HG03432 (cell line): ENCODE measurements around the gene ZNF148.

ENCODE experiments used
- ATAC-seq: cut with Tn5 transposase; IDR thresholded peaks from one replicate; pipeline ENCODE4 v1.9.1; 2021; ENCODE audit warnings: mild to moderate bottlenecking, moderate library complexity; ENCODE audit not compliant: unreplicated experiment

The ZNF148 gene

DNA sequence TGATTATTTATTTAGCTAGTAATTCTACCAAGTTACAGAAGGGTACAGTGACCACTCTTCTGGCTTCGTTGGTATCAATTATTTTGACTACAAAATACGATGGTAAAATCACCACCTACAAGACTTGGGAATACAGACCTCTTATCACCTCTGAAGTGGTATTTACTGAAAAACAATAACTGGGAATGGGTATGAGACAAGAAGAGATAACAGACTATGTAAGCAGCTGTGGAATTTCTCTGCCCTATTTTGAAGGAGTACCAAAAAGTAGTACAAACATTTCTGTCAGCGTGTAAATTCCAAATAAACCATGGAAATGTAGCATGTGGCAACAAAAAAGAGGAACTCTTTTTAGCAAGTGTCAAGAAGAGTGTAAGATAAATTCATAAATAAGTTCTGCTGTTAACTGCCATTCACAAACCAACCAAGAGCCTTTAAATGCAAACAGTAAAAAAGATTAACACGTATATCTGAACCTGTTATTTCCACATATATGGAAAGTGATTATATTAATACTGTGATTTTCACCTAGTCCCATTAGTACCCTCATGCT is 85.6 kb downstream of the ZNF148 start:
- ATAC-seq, result no peak

DNA sequence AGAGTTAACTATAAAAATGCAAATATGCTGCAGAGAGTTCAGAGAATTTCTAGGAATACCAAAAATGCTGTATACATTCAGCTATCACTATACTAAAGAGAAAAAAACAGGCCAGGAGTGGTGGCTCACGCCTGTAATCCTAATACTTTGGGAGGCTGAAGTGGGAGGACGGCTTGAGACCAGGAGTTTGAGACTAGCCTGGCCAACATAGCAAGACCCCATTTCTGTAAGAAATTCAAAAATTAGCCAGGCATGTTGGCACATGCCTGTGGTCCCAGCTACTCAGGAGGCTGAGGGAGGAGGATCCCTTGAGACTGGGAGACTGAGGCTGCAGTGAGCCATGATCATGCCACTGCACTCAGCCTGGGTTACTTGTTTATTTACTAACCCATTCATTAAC is 87.9 kb downstream of the ZNF148 start:
- no peak for ATAC-seq

DNA sequence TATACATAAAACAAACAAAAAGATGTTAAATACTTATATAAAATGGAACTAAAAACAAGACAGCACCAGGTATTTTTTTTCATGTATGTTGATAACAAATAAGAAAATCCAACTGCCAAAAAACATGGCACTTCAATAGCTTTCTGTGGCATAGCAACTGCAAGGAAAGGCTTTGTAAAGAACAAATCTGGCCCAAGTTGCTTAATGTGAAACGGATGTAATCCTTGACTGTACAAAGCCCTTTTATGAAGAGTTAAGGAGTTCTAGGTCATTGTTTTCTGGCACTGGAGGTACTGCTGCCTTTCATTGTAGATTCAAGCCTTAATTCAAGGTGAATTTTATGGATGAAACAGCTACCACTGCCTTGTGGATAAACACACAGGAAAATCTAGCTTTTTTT is 93.7 kb downstream of the ZNF148 start:
- no peak for ATAC-seq

DNA sequence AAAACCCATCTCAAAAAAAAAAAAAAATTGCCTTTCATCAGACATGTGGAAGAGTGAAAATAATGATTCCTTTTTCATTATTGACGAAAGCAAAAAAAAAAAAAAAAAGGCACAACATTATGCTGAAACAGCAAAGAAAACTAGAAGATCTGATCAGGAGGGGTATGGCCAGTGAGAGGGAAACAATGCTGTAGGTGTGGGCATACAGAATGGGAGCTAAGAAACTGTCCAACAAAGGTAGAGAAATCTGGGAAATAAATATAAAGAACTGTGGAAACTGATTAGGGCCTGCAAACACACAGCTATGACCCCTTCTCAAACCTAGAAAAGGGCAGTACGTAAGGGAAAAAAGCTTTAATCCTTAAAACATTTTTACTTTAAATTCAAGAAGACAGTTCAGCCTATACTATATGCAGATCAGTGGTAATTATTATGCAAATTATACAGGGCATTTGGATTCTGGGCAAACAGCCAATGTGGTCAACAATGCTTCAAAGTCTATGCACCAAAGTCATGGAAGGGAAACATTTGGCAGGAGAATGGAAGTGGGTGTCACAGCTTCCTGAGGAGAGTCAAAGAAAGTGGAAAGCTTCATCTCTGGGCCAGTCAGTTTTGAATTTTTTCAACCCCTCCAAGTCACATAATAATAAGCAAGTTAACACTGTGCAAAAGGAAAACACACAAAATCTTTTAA is 94.3 kb downstream of the ZNF148 start:
- no peak for ATAC-seq

DNA sequence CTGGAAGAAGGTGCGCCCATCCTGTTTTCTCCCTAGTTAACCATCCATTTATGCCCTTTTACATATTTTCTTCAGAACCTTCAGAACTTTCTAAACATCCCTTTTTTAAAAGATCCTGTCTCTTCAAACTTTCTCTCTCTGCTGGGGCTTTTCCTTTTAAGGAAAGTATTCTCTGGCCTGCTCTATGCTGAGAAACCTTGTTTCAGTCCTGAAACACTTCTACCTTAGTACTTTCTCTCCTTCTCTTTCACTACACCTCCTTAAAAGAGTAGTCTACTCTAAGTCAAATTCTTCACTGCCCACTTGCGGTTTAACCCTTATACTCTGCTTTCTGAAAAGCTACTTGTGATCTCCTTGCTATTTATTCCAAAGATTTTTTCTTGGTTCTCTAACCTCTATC is 97.0 kb downstream of the ZNF148 start:
- no peak for ATAC-seq

DNA sequence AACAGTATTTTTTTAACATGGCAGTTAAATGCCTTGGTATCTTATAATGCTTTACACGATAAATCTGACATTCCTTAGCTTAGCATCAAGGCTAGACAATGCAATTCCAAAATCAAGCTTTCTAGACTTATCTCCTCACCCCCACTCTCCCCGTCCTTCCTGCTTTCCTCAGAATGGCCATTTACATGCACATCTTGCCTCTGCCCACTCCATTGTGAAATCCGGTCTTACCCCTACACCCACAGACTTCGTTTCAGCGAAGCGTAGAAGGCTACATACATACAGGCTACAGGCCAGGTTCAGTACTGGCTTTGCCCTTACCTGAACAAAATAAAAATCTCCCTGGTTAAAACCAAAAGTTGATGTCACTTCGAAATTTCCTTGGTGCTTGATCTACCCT is 104.0 kb downstream of the ZNF148 start:
- no peak for ATAC-seq

DNA sequence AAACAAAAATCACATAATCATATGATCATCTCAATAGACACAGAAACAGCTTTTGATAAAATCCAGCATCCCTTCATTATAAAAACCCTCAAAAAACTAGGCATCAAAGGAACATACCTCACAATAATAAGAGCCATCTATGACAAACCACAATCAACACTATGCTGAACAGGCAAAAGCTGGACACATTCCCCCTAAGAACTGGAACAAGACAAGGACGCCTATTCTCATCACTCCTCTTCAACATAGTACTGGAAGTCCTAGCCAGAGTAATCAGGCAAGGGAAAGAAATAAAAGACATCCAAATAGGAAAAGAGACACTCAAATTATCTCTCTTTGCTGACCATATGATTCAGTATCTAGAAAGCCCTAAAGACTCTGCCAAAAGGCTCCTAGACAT is 107.7 kb downstream of the ZNF148 start:
- ATAC-seq, result no peak

DNA sequence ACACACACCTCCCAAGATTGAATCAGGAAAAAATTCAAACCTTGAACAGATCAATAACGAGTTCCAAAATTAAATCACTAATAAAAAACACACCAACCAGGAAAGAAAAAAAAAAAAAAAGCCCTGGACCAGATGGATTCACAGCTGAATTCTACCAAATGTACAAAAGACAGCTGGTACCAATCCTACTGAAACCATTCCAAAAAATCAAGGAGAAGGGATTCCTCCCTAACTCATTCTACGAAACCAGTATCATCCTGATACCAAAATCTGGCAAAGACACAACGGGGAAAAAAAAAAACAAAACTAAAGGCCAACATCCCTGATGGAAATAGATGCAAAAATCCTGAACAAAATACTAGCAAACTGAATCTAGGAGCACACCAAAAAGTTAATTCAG is 108.2 kb downstream of the ZNF148 start:
- ATAC-seq, result no peak

DNA sequence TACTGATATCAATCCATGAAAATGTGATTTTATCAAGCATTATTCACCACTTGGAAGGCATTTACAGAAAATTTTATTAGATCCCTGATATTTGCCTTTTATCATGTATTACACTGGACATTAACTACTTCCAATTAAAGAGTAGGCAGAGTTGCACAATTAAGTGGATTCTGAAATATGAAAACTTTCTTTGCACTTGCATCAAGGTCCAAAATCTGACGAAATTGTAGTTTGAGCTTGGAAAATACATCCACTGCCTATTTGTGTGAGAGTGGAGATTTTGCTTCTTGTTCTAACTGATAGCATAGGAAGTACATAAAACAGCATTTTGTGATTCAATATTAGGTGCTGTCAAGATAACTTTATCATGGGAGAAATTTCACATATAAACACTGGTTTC is 113.0 kb downstream of the ZNF148 start:
- ATAC-seq, result no peak

DNA sequence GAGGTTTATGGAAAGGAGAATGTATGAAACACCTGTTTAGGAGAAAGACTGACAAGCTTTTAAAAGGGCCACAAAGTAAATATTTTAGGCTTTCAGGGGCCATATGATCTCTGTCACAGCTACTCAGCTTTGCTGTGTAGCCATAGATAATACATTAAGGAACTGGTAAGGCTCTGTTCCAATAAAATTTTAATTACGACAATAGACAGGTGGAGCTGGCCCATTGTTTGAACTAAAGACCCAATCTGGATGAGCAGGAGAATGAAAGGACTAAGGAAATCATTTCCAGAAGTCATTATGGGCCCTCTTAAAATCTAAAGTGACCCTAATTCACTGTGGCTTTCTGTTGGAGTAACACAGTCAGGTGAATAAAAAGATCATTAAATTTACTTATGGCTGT is 114.1 kb downstream of the ZNF148 start:
- ATAC-seq, result no peak

DNA sequence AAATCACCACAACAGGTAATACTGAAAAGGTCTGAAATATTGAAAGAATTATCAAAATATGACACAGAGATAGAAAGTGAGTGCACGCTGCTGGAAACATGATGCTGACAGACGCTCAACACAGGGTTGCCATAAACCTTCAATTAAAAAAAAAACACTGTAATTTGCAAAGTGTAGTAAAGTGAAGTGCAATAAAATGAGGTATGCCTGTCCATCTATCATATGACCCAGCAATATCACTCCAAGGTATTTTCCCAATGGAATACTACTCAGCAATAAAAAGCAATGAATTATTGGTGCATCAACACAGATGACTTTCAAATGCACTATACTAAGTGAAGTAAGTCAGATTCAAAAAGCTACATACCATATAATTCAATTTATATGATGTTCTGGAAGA is 115.0 kb downstream of the ZNF148 start:
- no peak for ATAC-seq

DNA sequence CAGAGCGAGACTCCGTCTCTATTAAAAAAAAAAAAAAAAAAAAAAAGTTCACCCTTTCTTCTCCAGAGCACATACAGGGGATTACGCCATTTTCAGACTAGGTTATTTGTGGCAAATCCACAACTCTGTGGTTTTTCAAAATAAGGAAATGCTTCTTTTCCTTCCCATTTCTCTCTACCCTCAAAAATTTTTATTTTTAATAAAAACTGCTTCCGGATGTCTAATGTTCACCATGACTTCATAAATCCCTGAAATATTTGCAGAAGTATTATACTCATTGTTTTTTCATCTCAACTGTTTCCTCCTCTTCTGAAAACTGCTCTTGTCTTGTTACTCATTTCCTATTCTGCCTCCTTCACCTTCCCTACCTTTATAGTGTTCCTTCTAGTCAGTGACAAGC is 117.6 kb downstream of the ZNF148 start:
- no peak for ATAC-seq

DNA sequence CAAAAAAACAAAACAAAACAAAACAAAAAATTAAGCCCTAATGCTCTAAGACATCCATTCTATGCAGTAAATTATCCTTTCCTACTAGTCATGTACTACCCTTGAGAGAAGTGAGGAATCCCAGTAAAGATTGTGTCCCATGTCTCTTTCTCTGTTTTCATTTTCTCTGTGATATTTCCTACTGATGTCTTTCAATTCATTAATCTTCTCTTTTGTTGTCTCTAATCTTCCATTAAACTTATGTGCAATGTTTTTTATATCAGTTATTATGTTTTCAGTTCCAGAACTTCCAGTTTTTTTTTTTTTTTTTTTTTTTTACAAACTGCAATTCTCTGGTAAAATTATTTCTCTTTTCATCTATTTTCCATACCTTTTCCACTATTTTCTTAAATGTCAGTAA is 118.5 kb downstream of the ZNF148 start:
- no peak for ATAC-seq

DNA sequence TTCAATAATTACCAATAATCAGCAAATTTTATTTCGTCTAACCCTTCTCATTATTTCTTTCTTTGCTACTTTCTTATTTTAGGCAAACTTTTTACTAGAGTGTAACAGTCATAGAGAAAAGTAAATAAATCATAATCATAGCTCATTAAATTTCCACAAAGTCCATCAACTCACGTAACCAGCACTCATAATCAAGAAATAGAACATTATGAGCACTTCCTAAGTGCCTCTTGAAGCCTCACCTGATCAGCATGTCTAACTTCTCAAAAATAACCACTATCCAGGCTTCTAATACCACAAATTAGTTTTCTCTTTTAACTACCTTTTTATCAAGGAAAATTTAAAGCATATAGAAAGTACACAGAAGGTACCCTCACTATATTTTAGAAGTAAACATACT is 124.2 kb downstream of the ZNF148 start:
- ATAC-seq, result no peak

DNA sequence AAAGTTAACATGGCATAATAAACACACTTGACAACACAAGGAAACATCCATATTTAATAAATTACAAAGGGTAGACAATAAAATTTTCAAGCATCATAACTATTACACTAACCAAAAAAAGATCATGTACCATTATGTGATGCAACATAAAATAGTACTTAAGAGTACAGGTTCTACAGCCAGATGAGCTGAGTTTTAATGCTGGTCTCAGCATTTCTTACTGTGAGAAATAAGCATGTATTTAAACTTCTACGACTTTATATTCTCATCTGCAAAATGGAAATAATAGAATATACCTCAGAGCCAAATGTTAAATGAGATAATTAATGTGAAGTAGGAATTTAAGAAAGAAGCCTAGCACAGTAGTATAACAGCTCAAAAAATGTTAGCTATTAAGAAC is 128.9 kb downstream of the ZNF148 start:
- no peak for ATAC-seq

DNA sequence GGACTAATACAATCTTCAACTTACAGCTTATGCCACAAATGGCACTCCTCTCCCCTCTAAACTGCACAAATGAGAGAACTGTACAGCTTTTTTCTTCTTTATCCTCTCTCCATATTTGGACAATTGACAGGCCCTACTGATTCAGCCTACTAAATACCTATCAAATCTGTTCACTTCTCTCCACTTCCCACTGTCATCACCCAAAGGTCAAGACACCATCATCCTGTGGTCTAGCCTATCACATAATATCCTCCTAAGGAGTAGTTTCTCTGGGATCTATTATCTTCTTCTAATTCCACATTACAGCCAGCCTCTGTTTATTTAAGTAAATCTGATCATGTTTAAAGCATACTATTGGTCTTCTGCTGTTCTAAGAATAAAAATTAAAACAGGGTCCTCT is 129.6 kb downstream of the ZNF148 start:
- ATAC-seq, result no peak

DNA sequence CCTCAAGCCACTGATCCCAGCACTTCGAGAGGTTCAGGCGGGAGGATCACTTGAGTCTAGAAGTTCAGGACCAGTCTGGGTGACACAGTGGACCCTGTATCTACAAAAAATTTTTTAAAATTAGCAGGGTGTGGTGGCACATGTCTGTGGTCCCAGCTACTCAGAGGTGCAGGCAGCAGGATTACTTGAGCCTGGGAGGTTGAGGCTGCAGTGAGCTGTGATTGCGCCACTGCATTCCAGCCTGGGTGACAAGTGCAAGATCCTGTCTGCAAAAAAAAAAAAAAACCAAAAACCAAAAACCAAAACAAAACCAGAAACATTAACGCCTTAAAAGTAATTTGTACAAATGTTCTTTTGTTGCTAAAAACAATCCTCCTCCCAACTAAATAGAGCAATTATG is 134.6 kb downstream of the ZNF148 start:
- ATAC-seq, result no peak

DNA sequence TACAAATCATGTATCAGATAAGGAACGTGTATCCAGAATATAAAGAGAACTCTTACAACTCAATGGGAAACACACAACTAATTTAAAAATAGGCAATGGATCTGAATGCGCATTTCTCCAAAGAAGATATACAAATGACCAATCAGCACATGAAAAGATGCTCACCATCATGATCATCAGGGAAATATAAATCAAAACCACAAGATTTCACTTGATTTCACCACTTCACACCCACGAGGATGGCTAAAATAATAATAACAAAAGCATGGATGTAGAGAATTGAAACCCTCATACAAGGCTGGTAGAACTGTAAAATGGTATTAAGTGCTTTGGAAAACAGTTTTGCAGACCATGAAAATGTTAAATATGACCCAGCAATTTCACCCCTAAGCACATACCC is 135.9 kb downstream of the ZNF148 start:
- no peak for ATAC-seq

DNA sequence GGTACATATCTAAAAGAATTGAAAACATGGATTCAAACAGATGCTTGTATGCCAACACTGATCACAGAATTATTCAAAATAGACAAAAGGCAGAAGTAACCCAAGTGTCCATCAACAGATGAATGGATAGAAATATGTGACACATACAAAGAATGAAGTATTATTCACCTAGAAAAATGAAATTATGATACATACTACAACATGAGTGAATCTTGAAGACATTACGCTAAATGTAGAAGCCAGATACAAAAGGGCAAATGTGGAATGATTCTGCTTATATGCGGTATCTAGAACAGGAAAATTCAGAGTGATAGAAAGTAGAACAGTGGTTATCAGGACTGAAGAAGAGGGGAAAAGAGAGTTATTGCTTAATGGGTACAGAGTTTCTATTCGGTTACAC is 136.4 kb downstream of the ZNF148 start:
- ATAC-seq, result no peak

DNA sequence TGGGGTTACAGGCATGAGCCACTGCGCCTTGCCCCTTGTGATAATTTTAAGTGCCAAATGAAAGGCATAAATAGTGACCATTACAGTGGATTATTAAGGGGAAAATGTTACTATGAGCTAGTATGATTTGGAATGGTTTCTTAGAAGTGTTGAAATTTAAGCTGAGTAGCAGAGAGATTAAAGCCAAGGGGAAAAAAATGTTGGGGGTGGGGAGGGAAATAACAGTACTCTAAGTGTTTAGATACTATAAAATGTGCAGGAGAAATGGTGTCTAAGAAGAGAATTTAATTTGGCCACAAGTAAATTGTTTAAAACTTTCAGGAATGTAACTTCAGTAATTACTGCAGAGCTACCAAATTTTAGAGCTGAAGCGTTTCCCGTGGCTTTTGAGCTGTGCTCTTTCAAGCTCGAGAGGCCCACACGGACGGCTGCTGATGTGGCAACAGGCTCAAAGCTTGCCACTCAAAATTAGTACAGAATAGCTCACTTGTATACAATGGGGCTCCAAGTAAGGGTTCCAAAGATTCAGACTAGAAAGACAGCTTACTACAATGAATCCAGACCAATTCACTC is 138.7 kb downstream of the ZNF148 start:
- no peak for ATAC-seq

DNA sequence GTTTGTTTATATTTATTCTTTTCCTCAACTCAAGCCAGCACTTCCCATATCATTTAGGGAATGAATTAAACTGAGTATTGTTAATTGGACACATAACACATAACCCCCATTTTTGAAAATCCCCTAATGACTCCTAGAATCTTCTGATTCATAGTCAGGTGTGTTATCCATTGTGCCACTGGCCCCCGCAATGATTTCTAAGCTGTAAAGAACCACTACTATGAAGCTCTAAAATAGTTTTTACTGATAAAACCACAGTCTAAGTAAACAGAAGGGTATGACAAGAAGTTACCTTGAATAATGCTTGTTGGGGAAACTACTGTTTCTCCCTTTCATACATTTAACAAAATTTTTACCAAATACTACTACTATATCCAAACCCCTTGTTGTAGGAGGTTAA is 140.3 kb downstream of the ZNF148 start:
- ATAC-seq, result no peak

DNA sequence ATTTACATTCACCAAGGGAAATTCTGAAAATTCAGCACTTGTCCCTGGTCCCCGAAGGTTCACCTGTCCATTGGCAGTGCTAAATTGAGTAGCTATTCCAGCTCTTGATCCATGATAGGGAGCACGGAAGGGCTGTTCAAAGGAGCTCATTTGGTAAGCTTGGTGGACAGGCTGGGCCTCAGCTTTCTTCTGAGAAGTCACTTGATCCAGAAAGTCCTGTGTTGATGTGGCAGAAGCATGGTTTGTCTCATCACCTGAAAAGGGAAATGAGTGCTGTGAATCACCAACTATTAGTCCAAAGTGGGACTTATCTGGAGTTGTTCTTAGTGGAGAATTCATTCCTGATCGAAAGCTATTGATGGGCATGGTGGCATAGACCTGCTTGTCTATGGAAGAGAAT is 142.7 kb downstream of the ZNF148 start:
- ATAC-seq, result no peak

DNA sequence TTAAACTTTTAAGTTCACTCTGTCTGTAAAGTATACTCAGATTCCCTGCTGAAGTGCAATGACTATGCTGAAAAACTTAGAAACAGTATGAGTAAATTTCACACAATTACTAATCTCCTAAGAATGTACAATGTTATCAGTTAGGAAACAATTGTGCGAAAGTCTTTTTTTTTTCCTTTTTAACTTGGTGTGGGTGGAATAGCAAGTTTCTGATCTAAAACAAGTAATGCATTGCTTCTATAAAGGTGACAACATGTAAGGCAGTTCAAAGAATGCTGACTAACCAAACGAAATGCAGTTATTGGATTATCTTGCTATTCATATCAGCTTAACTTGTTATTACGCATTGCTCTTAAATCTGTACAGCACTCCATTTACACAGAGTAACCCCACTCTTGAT is 143.2 kb downstream of the ZNF148 start:
- ATAC-seq, result no peak
